ENCODE measurements around the gene AP1G2. TPM values are rescaled to one million over a fixed set of nuclear protein-coding genes. Genes with fewer than 3 reads are reported as not detected.

Gene AP1G2
- polyA plus RNA-seq, 1 donor from 2014 or later, result 127 TPM

DNA sequence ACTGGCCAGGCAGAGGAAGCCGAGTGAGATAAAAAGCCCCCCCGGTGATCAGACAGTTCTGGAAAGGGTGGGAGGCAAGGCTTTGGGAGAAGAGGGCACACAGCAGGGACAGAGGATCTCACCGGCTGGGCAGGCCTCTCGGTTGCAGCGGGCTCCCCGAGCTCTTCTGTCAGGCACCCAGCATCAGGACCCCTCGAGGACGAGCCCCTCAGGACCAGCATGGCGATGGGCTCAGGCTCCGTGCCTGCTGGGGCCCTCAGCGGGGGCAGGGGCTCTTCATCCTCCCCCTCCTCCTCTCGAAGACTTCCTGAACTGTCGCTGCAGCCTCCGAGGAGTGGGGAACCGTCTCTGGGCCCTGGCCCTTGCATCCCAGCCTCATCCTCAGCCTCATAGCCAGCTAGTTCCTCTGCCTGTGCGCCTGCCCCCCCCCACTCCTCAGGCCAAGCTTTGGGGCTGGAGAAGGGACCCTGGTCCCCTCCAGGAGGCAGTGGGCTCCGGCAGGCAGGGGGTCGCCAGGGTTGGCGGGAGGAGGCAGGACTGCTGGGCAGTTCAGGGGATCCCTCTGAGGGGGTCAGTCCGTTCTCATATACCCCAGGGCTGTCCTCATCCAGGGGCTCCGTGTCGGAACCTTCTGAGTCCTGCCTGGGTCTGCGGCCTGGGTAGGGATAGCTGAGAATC lies 3.4 kb upstream of the AP1G2 start:
- no peak overlapping the region for H3K27ac ChIP-seq (ENCODE audit: low read length)
- H3K9me2 ChIP-seq (ENCODE audit: insufficient read depth, low read length), result no peaks in the 10 kb centered on the region

DNA sequence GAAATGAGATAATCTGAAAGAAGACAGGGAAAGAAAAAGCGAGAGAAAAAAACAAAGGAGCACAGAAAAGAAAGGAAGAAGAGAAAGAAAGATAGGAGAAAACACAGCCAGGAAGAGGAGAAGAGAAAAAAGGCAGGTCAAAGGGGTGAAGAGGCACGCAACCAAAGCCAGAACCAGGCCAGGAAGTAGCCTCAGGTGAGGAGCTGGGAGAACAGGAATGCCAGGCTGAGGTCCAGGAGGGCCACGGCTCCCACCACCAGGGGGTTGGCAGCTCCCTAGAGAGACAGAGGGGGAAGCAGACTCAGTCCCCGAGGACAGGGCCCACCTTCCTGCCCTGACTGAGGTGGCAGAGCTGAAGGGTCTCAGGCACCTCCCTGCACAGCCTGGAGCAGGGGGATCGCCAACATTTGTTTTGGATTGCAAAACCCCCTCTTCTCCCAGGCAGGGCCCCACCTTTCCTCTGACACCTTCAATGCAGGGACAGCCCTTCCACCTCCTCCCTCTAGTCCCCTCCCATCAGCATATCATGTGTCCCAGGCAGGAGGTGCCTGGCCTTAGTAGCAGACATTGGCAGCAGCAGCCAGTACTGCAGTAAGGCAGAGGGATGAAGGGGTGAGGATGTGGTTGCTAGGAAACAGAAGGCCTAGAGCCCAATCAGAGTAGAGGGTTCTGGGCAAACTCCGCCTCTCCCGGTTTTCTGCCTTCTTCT lies 2.0 kb upstream of the AP1G2 start:
- H3K9ac ChIP-seq (ENCODE audit: low read length), result peak overlapping the region; percentile 60
- no peaks in the 10 kb centered on the region for H3K9me3 ChIP-seq (ENCODE audit: low read length)
- H3K9me2 ChIP-seq (ENCODE audit: insufficient read depth, low read length), result no peaks in the 10 kb centered on the region
- peak overlapping the region; percentile 52 for H3K4me3 ChIP-seq (ENCODE audit: low read length)
- no peaks in the 10 kb centered on the region for H4K20me1 ChIP-seq (ENCODE audit: insufficient read depth)
- no peaks in the 10 kb centered on the region for H3K27me3 ChIP-seq (ENCODE audit: insufficient read depth, low read depth, low read length)
- no peaks in the 10 kb centered on the region for H3K79me2 ChIP-seq (replicated peaks; ENCODE audit: insufficient read depth, low read length)
- H3F3A ChIP-seq (ENCODE audit: insufficient read depth, low read length, poor library complexity, severe bottlenecking), result no peaks in the 10 kb centered on the region
- TF ChIP-seq MXI1 (conservative IDR thresholded peaks at IDR 0.05; ENCODE audit: poor library complexity, severe bottlenecking) (peak; percentile 27), TAF1 (IDR thresholded peaks at IDR 0.05; ENCODE audit: low read depth) (no peak), RAD21 (conservative IDR thresholded peaks at IDR 0.05) (no peak), EZH2 (IDR thresholded peaks at IDR 0.05; ENCODE audit: borderline replicate concordance, insufficient read depth, low read length, poor library complexity, severe bottlenecking) (no peak), POLR2AphosphoS5 (IDR thresholded peaks at IDR 0.05) (peak; percentile 56)
- H3K4me2 ChIP-seq (ENCODE audit: low read length), result peak overlapping the region; percentile 42
- no peaks in the 10 kb centered on the region for H3K36me3 ChIP-seq (ENCODE audit: insufficient read depth, low read length)
- no peak overlapping the region for H2AFZ ChIP-seq (ENCODE audit: low read depth, low read length)
- peak overlapping the region; percentile 86 for H3K27ac ChIP-seq (ENCODE audit: low read length)

More for the DNA sequence above, 3.4 kb upstream of the AP1G2 start:
- Histone ChIP-seq H3K4me3 (ENCODE audit: low read length) (no peak overlapping the region), H3K9me3 (ENCODE audit: low read length) (no peaks in the 10 kb centered on the region), H3K9ac (ENCODE audit: low read length) (no peak overlapping the region), H3K4me2 (ENCODE audit: low read length) (no peak overlapping the region), H2AFZ (ENCODE audit: low read depth, low read length) (no peak overlapping the region), H3K79me2 (replicated peaks; ENCODE audit: insufficient read depth, low read length) (peaks cover 9% of the 10 kb centered on the region), H3K27me3 (ENCODE audit: insufficient read depth, low read depth, low read length) (no peaks in the 10 kb centered on the region), H4K20me1 (ENCODE audit: insufficient read depth) (peaks cover 7% of the 10 kb centered on the region), H3K36me3 (ENCODE audit: insufficient read depth, low read length) (no peaks in the 10 kb centered on the region), H3F3A (ENCODE audit: insufficient read depth, low read length, poor library complexity, severe bottlenecking) (no peaks in the 10 kb centered on the region)
- TF ChIP-seq POLR2AphosphoS5 (IDR thresholded peaks at IDR 0.05), result no peak
- TF ChIP-seq, protein P1, sequence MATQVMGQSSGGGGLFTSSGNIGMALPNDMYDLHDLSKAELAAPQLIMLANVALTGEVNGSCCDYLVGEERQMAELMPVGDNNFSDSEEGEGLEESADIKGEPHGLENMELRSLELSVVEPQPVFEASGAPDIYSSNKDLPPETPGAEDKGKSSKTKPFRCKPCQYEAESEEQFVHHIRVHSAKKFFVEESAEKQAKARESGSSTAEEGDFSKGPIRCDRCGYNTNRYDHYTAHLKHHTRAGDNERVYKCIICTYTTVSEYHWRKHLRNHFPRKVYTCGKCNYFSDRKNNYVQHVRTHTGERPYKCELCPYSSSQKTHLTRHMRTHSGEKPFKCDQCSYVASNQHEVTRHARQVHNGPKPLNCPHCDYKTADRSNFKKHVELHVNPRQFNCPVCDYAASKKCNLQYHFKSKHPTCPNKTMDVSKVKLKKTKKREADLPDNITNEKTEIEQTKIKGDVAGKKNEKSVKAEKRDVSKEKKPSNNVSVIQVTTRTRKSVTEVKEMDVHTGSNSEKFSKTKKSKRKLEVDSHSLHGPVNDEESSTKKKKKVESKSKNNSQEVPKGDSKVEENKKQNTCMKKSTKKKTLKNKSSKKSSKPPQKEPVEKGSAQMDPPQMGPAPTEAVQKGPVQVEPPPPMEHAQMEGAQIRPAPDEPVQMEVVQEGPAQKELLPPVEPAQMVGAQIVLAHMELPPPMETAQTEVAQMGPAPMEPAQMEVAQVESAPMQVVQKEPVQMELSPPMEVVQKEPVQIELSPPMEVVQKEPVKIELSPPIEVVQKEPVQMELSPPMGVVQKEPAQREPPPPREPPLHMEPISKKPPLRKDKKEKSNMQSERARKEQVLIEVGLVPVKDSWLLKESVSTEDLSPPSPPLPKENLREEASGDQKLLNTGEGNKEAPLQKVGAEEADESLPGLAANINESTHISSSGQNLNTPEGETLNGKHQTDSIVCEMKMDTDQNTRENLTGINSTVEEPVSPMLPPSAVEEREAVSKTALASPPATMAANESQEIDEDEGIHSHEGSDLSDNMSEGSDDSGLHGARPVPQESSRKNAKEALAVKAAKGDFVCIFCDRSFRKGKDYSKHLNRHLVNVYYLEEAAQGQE (IDR thresholded peaks at IDR 0.05; ENCODE audit: borderline replicate concordance), result no peak
- TF ChIP-seq, protein P2, sequence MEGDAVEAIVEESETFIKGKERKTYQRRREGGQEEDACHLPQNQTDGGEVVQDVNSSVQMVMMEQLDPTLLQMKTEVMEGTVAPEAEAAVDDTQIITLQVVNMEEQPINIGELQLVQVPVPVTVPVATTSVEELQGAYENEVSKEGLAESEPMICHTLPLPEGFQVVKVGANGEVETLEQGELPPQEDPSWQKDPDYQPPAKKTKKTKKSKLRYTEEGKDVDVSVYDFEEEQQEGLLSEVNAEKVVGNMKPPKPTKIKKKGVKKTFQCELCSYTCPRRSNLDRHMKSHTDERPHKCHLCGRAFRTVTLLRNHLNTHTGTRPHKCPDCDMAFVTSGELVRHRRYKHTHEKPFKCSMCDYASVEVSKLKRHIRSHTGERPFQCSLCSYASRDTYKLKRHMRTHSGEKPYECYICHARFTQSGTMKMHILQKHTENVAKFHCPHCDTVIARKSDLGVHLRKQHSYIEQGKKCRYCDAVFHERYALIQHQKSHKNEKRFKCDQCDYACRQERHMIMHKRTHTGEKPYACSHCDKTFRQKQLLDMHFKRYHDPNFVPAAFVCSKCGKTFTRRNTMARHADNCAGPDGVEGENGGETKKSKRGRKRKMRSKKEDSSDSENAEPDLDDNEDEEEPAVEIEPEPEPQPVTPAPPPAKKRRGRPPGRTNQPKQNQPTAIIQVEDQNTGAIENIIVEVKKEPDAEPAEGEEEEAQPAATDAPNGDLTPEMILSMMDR (IDR thresholded peaks at IDR 0.05; ENCODE audit: poor library complexity, severe bottlenecking), result no peak
- no peak for TF ChIP-seq SMC3 (conservative IDR thresholded peaks at IDR 0.05; ENCODE audit: poor library complexity)
- TF ChIP-seq MXI1 (conservative IDR thresholded peaks at IDR 0.05; ENCODE audit: poor library complexity, severe bottlenecking), result no peak
- no peak for TF ChIP-seq EZH2 (IDR thresholded peaks at IDR 0.05; ENCODE audit: borderline replicate concordance, insufficient read depth, low read length, poor library complexity, severe bottlenecking)
- TF ChIP-seq EP300 (conservative IDR thresholded peaks at IDR 0.05; ENCODE audit: poor library complexity, severe bottlenecking), result no peak
- no peak for TF ChIP-seq TAF1 (IDR thresholded peaks at IDR 0.05; ENCODE audit: low read depth)
- no peak for TF ChIP-seq RAD21 (conservative IDR thresholded peaks at IDR 0.05)
